Activated CD8-positive, alpha-beta memory T cell treated with anti-CD3 and anti-CD28 coated beads, Interleukin-2, amount 50 U/mL, for 48 hours (primary cell): ENCODE results near the gene SESN3.
"Not testable (repeated sequence)": the region's sequence is repeated elsewhere in the genome, so short reads cannot be mapped to it uniquely, and the experiment has no call there.

Source experiments
- DNase-seq: peaks from one replicate; pipeline ENCODE4 v3.0.0-alpha.2; 2020

SESN3 gene

DNA sequence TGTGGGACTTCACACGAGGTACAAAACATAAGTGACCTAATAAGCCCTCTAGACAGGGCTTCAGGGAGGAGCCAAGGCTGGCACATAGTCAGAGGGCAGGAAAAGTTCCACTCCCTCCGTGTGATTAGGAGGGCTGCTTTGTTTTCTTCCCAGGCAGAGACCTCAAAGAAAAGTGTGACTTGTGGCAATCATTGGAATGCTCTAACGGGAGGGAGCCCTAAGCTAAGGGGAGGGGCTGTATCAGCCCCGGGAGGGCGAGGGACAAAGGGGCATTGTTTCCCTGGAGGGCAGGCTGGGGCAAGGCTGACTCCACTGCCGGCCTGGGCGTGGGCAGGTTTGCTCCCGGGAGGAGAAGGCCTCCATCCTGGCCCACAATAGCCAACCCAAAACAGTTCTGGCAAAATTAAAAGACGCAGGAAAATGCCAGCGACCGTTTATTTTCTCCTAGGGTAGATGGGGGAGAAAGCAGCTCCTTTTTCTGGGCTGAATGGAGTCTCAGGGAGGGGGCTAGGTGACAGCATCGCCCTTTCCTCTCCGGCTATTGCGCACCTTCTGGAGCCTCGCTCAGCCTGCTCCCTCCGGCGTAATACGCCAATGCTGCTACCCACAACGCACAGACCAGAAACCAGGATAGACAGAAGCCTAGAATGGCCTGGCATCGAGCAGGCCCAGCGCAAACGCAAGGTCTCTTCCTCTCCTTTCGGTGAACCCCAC lies 81.2 kb downstream of the SESN3 start:
- DNase-seq, result no peak

DNA sequence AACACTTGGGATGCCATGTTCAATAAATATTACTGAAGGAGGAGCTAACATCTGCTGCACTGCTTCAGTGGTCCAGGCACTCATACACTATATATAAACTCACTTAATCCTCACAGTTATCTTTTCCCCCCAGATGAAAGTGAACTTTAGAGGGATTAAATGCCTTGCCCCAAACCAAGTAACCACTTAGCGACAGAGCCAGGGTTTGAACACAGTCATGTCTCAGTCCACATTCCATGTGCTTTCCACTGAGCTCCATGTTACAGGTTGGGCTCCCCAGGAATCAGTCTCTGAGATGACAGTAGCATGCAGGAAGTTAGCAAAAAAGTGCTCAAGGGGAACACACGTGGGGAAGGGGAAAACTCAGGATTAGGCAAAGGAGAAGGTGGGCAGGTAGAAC lies 82.1 kb downstream of the SESN3 start:
- DNase-seq, result no peak

DNA sequence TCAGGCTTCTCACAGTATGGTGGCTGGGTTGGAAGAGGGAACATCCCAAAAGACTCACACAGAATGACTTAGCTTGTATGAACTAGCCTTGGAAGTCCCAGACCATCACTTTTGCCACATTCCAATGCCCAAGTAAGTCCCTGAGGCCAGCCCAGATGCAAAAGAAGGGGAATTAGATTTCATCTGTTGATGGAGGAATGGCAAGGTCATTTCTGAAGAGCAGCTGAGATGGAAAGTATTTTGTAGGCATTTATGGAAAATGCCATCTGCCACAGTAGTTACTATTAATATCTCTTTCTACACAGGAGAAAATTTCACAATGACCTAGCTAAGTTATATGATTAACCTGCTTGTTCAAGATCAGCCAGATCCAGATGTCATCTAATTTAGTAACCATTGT lies 82.6 kb downstream of the SESN3 start:
- DNase-seq, result no peak

DNA sequence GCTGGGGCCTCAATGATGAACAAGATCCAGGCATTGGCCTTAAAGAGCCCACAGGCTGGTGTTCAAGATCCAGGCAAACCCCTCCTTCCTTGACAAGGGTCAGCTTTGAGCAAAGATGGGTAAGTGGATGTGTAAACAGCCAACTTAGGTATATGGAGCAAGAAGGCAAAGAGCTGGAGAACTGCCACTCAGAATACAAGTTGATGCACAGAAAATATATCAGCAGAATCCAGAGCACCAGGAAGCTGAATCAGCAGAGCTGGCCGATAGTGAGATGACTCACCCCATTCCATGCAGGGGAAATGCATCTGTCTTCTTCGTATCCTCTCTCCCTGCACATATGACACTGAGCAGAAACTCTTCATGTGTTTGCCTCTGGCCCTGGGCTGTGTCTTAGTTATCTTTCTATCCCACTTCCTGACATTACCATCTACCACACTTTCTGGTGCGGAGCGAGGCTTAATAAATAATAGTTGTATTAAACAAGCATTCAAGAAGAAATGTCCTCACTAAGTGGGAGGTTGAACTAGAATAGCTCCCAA lies 83.6 kb downstream of the SESN3 start:
- DNase-seq, result no peak

DNA sequence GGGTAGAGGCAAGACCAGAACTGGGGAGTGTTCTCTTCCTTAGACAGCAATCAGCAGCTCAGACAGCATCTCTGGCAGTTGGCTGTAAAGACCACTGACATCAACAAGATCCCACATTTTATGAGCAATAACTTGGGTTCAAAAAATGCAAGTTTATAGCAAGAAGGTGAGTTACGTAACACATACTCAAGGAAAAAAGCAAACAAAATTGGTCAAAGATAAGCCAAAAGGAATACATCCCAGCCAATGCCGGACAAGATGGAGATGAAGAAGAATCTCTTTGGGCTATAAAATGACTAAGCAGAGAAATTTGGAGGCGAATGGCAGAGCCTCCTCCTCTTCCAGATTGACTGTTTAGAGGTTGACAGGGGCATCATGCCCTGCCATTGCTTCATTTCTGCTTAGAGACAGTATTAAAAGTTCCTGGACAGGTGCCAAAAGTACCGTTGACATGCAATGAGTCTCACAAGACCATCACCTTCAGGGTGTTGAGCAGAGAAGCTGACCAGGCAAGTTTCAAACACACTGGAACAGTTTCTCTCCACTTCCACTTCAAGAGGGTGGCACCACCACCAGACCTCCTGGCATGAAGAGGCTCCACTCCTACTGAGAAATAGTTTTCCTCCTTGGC lies 85.5 kb downstream of the SESN3 start:
- no peak for DNase-seq

DNA sequence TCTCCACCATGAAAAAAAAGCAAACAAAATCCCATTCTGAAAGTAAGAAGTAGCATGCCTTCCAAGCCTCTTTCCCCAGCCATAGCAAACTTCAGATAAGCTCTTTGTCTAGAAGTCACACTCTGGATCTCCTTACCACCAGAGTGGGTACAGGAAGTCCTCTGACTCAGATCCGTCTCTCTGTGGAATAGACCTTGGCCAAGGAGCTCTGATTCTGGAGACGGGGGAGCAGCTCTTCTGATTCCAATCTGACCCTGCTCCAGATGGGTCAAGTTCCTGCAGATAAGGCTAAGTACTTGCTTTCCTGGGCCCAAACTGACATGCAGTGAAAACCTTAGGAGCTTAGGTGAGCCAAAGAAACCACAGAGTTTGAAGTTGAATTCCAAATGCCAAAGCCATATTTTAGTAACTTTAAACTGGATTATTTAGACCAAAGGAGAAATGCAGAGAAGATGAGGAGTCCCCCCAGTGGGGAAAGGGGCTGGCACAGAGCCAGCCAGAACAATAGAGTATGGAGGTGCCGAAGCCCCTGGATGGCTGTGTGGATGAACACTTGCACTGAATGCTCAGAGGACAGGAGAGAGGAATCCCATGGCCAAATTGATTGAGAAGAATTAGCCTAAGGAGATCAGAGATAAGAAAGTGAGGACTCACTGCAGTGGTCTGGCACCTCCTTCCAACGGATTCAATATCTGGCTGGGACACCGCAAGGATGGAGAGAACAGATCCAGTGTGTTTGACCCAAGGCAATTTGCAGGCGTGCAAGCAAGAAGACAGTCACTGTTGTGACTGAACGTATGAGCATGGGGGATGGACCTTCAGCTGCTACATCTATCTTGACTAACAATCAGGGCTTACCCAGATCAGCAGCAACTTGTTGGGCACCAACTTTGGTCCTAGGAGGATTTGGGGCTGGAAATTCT lies 86.4 kb downstream of the SESN3 start:
- no peak for DNase-seq

DNA sequence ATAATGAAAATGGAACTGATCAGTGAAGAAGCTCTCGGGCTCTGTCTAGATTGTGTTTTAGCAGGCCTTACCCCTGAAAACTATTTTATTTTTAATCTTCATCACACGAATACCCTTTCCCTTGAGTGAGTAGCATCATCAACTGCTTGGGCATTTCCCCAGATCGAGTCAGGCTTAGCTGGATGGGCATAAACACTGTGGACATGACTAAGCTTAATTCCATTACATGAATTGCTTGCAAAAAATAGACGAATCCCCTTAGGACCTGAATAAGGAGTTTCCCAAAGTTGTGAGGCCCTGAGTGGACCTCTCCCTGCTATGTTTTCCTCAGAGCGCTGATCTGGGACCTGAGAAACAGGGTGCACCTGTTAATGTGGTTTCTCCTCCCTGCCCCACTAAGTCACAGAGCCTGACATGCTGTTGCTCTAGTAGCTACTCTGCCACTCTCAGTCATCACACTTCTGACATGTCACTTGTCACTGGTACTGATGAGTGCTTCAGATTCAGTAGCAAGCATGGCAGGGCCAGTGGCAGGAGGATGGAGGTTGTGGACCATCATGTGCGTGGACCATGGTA lies 87.8 kb downstream of the SESN3 start:
- DNase-seq, result no peak

DNA sequence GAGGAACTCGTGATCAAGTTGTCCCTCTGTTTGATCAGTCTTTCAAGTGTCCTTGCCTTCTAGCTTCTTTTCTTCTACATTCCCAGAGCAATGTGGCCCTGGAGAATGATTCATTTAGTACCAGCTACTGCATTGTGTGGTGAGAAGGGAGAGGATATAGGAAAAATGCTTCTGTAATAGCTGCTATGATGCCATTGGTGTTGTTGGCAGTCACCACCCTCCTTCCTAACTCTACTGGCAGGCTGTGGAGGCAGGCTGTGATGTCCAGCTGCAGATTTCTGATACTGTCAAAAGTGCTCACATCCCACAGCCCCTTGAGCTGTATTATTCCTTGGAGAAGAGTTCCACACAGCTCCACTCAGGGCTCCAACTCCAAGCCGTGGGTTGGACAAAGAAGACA lies 88.6 kb downstream of the SESN3 start:
- DNase-seq, result no peak

DNA sequence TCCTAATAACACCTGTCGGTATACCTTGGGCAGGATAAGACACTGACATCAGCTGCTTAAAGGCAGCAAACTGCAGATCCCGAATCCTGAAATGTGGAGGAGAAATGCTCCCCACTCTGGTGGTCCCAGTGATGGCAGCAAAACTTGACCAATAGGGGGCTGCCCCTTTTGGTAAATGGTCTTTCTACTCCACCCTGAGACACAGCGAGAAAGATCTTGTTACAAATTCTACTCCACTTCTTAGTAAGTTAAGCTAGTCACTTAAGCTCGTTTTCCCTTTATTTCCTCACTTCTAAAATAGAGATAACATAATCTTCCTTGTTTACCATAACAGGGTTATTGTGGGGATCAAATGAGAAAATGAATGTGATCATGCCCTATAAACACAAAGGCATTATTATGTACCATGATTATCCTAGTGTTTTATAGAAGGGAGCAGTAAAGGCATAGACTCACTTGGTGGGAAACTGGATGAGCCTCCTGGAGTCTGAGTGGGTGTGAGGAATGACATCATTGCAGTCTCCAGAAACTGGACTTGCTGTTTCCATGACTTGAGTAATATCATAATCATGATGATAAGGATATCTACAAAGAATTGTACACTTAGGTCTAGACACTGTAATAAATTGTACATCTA lies 90.5 kb downstream of the SESN3 start:
- DNase-seq, result no peak

DNA sequence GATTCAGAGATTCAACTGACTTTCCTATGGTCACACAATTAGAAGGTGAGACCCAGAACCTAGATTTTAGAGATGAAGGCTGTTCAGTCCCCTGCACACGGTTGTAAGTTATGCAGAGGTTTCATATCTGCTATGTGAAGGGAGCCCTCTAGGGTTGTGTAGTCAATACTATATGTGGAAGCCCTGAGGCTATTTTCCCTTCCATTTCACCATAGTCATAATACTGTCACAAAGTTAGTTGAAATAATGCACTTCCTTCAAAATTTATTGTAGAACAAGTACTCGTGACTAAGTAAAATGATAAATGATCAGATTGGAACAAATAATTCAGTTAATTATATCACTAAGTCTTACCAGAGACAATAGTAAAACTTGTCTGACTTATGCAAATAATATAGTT lies 92.6 kb downstream of the SESN3 start:
- no peak for DNase-seq

DNA sequence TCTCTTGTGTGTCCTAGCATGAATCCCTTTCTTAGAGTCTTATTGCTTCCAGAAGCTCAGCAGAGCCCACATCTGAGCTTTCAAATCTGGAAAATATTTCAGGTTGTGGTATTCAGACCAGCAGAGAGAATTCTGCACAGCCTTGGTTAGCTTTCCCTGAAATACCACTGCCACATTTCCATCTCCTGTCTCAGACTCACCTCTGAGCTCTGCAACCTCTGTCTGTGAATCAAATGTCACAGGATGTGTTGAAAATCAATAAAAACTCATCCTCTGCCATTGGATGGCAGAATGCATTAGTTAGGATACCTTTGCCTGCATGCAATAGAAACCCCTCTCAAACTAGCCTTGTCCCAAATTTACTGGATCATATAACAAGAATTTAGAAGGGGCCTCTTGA lies 93.7 kb downstream of the SESN3 start:
- no peak for DNase-seq

DNA sequence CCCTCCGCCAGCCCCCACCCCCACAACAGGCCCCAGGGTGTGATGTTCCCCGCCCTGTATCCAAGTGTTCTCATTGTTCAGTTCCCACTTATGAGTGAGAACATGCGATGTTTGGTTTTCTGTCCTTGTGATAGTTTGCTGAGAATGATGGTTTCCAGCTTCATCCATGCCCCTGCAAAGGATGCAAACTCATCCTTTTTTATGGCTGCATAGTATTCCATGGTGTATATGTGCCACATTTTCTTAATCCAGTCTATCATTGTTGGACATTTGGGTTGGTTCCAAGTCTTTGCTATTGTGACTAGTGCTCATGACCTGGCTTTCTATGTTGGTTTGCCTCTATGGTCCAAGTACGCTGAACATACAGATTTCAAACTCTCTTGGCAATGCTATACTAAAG lies 94.3 kb downstream of the SESN3 start:
- not testable (repeated sequence) for DNase-seq

DNA sequence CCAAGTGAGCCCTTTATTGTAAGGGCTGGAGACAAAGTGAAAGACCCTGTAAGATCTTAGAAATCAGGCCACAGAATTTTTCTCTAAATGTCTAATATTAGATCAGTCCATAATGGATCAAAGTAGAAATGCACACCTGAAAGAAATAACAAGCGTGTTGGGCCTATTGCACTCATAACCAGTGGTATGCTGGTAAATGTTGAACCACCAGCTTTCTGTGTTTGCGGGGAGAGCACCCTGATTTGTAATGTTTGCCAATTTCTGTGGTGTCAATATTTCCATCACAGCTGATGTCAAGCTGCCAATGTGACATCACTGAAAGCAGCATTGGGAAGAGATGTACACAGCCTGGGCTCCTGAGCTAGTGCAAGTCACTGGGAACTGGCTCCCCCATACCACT lies 95.1 kb downstream of the SESN3 start:
- no peak for DNase-seq

DNA sequence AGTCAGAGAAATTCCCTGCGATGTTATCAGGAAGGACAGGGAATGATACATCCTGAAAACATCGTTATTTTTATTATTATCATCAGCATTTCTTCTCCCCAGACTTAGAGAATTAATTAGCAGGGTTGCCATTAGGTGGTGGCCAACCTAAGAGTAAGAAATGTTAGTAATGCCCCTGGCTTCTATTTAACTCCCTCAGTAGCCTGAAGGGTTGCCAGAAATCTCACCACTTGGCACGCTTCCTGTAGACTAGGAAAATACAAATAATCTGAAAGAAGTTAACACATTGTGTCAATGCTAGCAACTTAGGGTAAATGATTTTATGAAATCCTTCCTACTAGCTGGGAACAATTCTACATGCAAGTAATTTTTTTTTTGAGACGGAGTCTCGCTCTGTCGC lies 95.8 kb downstream of the SESN3 start:
- no peak for DNase-seq

DNA sequence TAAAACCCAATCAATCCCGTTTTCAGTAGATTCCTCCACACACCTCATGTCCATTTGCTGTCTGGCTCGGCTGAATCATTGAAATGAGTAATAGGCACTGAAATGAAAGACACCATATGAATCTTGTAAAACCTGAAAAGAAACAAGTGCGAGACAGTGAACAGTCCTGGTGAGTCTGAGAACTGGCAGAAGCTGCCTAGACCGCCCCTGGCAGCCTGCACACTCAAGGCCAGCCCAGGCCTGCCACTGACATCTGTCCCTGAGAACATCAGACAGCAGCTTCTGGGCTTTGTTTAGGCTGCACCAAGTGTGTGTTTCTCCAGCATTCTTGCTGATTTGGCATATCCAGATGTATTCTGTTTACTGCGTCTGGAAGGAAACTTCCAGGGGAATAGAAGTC lies 96.5 kb downstream of the SESN3 start:
- no peak for DNase-seq

DNA sequence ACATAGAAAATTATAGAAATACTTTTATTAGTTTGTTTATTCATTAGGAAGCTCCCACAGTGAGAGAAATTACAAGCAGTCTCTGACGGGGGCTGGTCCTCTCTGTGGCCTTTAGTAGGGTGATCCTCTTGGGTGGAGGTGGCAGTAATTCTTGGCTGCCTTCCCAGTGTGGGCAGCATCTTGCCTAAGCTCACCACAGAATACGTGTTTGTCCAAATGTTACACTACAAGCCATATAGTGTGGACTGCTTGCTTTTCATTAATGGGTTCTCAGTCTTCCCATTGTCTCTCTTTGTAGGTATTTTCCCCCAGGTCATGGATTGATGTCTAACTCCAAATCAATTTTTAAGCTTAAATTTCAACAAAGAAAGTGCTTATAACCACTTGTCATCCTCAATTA lies 98.0 kb downstream of the SESN3 start:
- DNase-seq, result no peak

DNA sequence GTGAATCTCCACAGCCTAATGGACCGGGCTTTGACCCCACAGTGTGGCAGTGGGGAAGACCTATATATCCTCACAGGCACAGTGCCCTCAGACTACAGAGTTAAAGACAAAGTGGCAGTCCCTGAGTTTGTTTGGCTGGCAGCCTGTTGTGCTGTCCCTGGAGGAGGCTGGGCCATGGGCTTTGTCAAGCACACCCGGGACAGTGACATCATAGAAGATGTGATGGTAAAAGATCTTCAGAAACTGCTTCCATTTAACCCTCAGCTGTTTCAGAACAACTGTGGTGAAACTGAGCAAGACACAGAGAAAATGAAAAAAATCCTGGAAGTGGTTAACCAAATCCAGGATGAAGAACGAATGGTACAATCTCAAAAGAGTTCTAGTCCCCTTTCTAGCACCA lies 102.4 kb downstream of the SESN3 start:
- no peak for DNase-seq

DNA sequence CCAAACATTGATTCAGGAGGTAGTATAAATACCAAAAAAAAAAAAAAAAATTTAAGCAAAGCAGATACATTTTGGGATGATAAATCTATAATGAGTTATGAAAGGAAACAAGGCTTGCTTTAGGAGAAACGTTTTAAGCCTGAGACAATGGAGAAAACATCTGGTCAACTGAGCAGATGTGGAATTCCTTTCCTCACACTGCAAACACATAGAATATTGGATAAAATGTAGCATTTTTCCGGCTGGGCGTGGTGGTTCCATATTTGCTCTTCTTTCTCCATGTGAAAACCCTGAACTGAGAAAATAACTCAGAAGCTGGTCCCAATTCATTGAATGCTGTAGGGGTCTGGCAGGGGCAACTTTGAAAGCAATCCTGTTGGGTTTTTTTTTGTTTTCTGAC lies 107.4 kb downstream of the SESN3 start:
- DNase-seq, result no peak

DNA sequence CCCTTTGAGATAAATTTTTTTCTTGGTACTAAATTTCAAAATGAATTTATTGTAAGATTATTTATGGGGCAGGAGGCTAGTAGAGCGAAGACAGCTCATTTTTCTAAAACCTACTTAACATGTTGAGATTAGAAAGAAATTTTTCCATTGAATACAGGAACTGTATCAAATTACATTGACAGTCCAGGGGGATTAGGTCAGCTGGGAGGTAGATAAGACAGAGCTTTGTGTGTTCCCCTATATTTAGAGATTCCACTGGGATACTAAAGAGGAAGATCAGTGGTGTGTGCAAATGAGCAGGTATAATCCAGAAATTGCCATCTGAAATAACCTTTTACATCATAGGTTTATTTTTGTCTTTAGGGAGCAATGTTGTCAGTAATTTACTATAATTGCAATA lies 109.3 kb downstream of the SESN3 start:
- DNase-seq, result no peak

DNA sequence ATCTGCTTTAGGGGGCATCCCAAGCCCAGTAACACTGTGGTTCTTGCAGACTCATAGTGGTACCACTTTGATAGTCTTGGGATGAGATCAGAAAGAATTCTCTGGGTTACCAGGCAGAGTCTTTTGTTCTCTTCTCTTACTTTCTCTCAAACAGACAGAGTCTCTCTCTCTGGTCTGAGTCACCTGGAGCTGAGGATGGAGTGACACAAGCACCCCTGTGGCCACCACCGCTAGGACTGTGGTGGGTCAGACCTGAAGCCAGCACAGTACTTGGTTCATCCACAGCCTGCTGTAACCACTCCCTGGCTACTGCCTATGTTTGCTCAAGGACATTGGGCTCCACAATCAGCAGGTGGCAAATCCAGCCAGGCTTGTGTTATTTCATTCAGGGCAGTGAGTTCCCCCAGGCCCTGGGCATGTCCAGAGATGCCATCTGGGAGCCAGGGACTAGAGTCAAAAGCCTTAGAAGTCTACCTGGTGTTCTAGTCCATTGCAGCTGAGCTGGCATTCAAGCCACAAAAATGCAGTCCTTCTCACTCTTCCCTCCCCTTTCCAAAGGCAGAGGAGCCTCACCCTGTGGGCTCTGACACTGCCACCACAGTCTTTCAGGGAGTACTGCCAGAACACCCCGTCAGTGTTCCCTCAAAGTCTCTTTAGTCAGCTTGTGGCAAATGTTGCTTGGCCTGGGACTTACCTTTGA lies 111.5 kb downstream of the SESN3 start:
- DNase-seq, result no peak

DNA sequence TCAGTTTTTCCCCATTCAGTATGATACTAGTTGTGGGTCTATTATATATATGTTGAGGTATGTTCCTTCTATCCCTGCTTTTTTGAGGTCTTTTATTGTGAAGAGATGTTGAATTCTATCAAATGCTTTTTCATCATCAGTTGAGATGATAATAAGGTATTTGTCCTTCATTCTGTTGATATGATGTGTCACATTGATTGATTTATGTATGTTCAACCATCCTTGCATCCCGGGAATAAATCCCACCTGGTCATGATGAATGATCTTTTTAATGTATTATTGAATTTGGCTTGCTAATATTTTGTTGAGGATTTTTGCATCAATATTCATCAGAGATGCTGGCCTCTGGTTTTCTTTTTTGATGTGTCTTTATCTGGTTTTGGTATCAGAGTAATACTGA lies 115.4 kb downstream of the SESN3 start:
- DNase-seq, result no peak
